Esophagus muscularis mucosa (tissue), 3 donors: ENCODE results near the gene LSS.

Experiments used
- POLR2A ChIP-seq: fragments of 450-650 bp; IDR thresholded peaks from one replicate; pipeline ENCODE4 v1.6.1; 2017; ENCODE audit warnings: antibody characterized with exemption, moderate library complexity, mild to moderate bottlenecking, low read depth
- POLR2AphosphoS5 ChIP-seq, 2 donors: sonication (generic); formaldehyde crosslinking; IDR thresholded peaks; one replicate each; pipeline ENCODE4 v1.6.1; 2017; ENCODE audit warnings: antibody characterized with exemption in 2 of 2
- TF ChIP-seq, protein P1 (sequence below), 3 experiments: fragments of 200-600 bp in 2 of 3; fragments of 450-650 bp in 1 of 3; sonication (generic) in 2 of 3; IDR thresholded peaks; one replicate each; pipeline ENCODE4 v1.5.1; 2017 to 2019; ENCODE audit warnings: antibody characterized with exemption in 3 of 3, mild to moderate bottlenecking in 2 of 3, moderate library complexity in 1 of 3

DNA sequence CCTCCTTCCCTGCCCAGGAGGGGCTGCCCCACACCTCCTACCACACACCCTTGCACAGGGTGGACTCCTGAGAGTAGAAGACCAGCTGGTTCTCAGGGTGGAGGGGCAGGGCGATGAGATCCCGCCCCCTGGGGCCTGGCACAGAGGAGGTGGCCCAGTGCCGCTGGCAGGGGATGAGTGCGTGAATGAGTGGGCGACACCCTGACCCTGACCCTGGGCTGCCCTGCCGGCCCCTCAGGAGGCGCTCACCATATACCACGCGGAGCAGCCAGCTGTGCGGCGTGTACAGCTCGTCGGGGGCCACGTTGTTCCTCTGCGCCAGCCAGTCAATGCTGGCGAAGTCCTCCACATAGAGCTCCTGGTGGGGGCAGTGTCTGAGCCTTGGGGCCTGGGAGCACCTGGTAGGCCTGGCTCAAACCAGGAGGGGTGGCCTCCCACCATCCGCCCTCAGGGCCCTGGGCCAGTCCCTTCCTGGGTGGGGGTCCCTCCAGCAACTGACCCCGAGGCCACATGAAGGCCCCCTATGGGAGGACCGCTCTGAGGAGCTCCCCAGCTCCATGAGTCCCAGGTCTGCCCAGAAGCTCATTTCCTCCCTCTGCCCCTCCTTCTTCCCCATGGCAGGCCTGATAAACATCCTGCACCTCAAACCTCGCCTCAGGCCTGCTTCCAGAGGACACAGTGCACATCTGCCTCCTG lies 13.0 kb downstream of the LSS start:
- TF ChIP-seq, protein P1, sequence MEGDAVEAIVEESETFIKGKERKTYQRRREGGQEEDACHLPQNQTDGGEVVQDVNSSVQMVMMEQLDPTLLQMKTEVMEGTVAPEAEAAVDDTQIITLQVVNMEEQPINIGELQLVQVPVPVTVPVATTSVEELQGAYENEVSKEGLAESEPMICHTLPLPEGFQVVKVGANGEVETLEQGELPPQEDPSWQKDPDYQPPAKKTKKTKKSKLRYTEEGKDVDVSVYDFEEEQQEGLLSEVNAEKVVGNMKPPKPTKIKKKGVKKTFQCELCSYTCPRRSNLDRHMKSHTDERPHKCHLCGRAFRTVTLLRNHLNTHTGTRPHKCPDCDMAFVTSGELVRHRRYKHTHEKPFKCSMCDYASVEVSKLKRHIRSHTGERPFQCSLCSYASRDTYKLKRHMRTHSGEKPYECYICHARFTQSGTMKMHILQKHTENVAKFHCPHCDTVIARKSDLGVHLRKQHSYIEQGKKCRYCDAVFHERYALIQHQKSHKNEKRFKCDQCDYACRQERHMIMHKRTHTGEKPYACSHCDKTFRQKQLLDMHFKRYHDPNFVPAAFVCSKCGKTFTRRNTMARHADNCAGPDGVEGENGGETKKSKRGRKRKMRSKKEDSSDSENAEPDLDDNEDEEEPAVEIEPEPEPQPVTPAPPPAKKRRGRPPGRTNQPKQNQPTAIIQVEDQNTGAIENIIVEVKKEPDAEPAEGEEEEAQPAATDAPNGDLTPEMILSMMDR (IDR thresholded peaks at IDR 0.05) = no peak
- TF ChIP-seq POLR2A (no peak), POLR2AphosphoS5 (IDR thresholded peaks at IDR 0.05) (no peak)
